Activated naive CD4-positive, alpha-beta T cell (primary cell): ENCODE measurements around the gene LSS.

ENCODE experiments used
- DNase-seq, 4 experiments: peaks; one replicate each; lab custom pipeline; 2025; lab: John Stamatoyannopoulos, UW

The LSS gene

GRCh38 chr21:46168659-46169386 is 59.8 kb downstream of the LSS start:
- DNase-seq, result no peak

- no peak for DNase-seq
These were observed 60.3 kb downstream of the LSS start for GRCh38 chr21:46168238-46168637.

GRCh38 chr21:46165098-46165497 is 63.5 kb downstream of the LSS start:
- no peak for DNase-seq

GRCh38 chr21:46163380-46163779 is 65.2 kb downstream of the LSS start:
- no peak for DNase-seq

GRCh38 chr21:46161633-46162592 is 66.7 kb downstream of the LSS start:
- no peak for DNase-seq

DNA sequence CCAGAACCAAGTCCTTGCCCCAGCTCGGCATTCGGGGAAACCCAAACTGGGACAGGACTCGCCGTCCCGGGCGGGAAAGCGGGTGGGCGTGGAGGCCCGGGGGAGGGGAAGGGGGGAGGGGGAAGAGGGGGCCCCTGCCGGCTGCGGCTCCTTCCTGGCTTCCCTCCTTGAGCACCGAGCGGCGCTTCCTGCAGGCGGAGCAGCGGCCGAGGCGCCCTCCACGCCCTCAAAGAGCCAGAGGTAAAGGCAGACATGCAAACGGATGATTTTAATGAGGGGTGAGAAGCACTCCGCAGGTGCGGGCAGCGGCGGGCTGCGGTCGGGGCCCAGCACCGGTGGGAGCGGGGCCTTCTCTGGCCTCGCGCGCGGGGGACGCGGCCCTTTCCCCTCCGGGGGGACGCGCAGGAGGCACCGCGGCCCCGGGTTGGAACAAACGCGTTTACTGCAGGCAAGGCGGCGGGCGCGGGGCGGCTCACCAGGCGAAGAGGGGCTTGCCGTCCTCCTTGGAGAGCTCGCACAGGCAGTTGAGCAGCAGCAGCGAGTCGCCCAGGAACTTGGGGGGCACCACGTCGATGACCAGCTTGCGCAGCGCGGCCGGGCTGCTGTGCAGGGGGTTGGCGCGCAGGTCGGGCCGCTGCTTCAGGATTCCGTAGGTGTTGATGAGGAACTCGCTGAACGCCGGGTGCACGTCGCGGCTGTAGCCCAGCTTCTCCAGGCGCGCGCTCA is 67.5 kb downstream of the LSS start:
- no peak for DNase-seq

DNA sequence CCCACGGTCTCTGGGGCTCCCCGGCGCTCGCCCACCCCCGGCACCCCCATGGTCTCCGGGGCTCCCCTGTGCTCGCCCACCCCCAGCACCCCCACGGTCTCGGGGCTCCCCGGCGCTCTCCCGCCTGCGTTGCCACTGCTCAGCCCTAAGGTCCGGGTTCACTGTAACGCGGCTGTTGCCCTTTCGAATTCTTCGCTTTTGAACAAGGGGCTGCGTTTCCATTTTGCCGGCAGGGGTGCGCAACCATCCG is 68.0 kb downstream of the LSS start:
- DNase-seq, result no peak

- no peak for DNase-seq
These were observed 68.5 kb downstream of the LSS start for GRCh38 chr21:46159841-46160656.

DNA sequence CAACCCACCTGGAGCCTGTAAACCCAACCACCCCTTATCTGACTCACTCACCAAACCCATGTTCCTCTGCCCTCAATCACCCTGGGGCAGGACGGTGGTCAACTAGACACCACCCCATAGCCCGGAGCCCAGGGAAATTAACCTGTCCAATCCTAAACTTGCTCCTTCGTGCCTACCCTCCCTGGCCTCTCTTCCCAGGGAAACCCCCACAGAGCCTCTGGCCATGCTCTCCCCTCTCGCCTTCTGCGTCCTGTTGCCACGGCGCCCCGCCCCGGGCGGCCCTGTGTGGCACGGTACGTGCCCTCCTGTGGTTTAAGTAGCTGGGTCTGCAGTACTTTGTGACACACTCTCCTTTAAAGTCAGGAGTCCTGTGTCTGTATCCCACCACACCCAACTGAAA is 69.2 kb downstream of the LSS start:
- DNase-seq, result no peak

- no peak for DNase-seq
These were observed 69.8 kb downstream of the LSS start for GRCh38 chr21:46158666-46159300.

GRCh38 chr21:46157987-46158451 is 70.6 kb downstream of the LSS start:
- no peak for DNase-seq

DNA sequence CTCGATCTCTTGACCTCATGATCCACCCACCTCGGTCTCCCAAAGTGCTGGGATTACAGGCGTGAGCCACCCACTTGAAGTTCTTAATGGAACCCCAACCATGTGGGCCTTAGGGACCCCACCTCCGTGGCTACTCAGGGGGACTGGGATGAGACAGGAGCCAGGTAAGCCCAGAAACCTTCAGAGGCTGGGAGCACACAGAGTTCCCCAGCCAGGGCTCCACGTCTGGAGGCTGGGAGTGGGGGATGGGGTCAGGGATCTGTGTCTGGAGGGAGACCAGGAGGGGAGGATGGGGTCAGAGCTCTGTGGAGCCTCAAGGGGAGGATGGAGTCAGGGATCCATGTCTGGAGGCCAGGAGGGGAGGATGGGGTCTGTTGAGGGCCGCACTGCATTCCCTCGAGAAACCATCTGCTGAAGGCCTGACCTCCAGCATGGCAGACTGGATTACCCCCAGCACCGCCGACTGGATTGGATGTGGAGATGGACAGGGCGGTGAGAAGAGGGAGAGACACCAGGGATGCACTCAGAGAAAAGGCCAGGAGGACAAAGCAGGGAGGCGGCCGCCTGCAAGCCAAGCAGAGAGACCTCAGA is 71.1 kb downstream of the LSS start:
- no peak for DNase-seq

- no peak for DNase-seq
These were observed 71.9 kb downstream of the LSS start for GRCh38 chr21:46156678-46157077.

- DNase-seq, result no peak
These were observed 72.3 kb downstream of the LSS start for GRCh38 chr21:46156378-46156645.

GRCh38 chr21:46155514-46156377 is 72.8 kb downstream of the LSS start, which contains the start of gene FTCD:
FTCD (minus strand) TSS chr21:46155579; CDS start chr21:46155523, 56 bp downstream.
- DNase-seq, result no peak

- no peak for DNase-seq
These were observed 73.5 kb downstream of the LSS start for GRCh38 chr21:46154955-46155513.

GRCh38 chr21:46154155-46154954 is 74.2 kb downstream of the LSS start:
- DNase-seq, result no peak

GRCh38 chr21:46153247-46154154 is 75.1 kb downstream of the LSS start:
- DNase-seq, result peak in 1 of 4 experiments; percentile 27
